HepG2 (cell line): ENCODE measurements around the gene CCDC85C. TPM values are rescaled to one million over a fixed set of nuclear protein-coding genes. Genes with fewer than 3 reads are reported as not detected.

Source experiments
- BCL3 ChIP-seq: sonication (generic); formaldehyde crosslinking; IDR thresholded peaks from 2 replicates; pipeline ENCODE4 v1.5.1; 2020; ENCODE audit warnings: mild to moderate bottlenecking, missing genetic modification reagents, moderate library complexity
- FOSL2 ChIP-seq: sonication (generic); formaldehyde crosslinking; IDR thresholded peaks from 2 replicates; pipeline ENCODE4 v1.4.0; 2020; ENCODE audit warnings: missing genetic modification reagents
- HBP1 ChIP-seq: IDR thresholded peaks from 2 replicates; pipeline ENCODE4 v1.6.1; 2016; ENCODE audit warnings: low read depth, control low read depth
- HNF1A ChIP-seq, 2 experiments: sonication (generic) in 1 of 2; formaldehyde crosslinking in 1 of 2; IDR thresholded peaks; 2 replicates each; pipeline versions ENCODE4 v1.4.0 to v1.6.1; 2016 to 2020; ENCODE audit warnings: borderline replicate concordance in 1 of 2, low read depth in 1 of 2, mild to moderate bottlenecking in 1 of 2, missing genetic modification reagents in 1 of 2
- MIER3 ChIP-seq: IDR thresholded peaks from 2 replicates; pipeline ENCODE4 v1.6.1; 2016; ENCODE audit warnings: missing compliant biosample characterization, borderline replicate concordance
- PLRG1 ChIP-seq: fragments of 450-650 bp; conservative IDR thresholded peaks from 2 replicates; pipeline ENCODE4 v1.6.1; 2016
- PRDM10 ChIP-seq: sonication (generic); formaldehyde crosslinking; IDR thresholded peaks from 2 replicates; pipeline ENCODE4 v1.4.0; 2020; ENCODE audit warnings: low read depth, missing genetic modification reagents
- SMAD3 ChIP-seq: sonication (generic); formaldehyde crosslinking; IDR thresholded peaks from 2 replicates; pipeline ENCODE4 v1.4.0; 2020; ENCODE audit warnings: missing genetic modification reagents
- TEAD3 ChIP-seq: optimal IDR thresholded peaks from 2 replicates; pipeline ENCODE3; 2016; ENCODE audit warnings: borderline replicate concordance
- THAP11 ChIP-seq: IDR thresholded peaks from 2 replicates; pipeline ENCODE4 v1.6.1; 2016; ENCODE audit warnings: missing biosample characterization, missing genetic modification reagents
- ZBTB43 ChIP-seq: sonication (generic); formaldehyde crosslinking; conservative IDR thresholded peaks from 2 replicates; pipeline ENCODE4 v1.4.0; 2020; ENCODE audit warnings: missing genetic modification reagents
- ZFX ChIP-seq: sonication (generic); formaldehyde crosslinking; IDR thresholded peaks from 2 replicates; pipeline ENCODE4 v1.4.0; 2020; ENCODE audit warnings: mild to moderate bottlenecking, low read depth, missing genetic modification reagents, moderate library complexity
- ZMAT3 ChIP-seq: sonication (generic); formaldehyde crosslinking; conservative IDR thresholded peaks from 2 replicates; pipeline ENCODE4 v1.7.0; 2021; ENCODE audit warnings: missing genetic modification reagents
- ZNF740 ChIP-seq: sonication (generic); formaldehyde crosslinking; IDR thresholded peaks from 2 replicates; pipeline ENCODE4 v1.4.0; 2020; ENCODE audit warnings: missing genetic modification reagents
- polyA plus RNA-seq, 8 experiments: library from polyadenylated mRNA; depleted of rRNA in 3 of 8; stranded (reverse) in 7 of 8; unstranded in 1 of 8; fragments of >200 nt; fragmentation: Illumina TruSeq in 4 of 8; extraction: Trizol in 4 of 8; gene quantifications; 2 replicates each; pipeline versions ENCODE4 v1.2.1 to v1.2.3, GENCODE V29; 2011 to 2016; ENCODE audit warnings: low read depth in 4 of 8, missing spikeins in 1 of 8, mixed read lengths in 1 of 8; ENCODE audit not compliant: insufficient read depth in 1 of 8
- total RNA-seq, 5 experiments: library from RNA; depleted of rRNA; stranded (reverse); fragments of >200 nt; fragmentation: Illumina TruSeq; extraction: Trizol; gene quantifications; 2 replicates each; pipeline ENCODE4 v1.2.3, GENCODE V29; 2016; ENCODE audit warnings: low read depth in 1 of 5

Gene CCDC85C
- total and polyA plus RNA-seq, 2 of the 13 experiments (the other 11 are each of a cell fraction or from before 2014, with no cell fraction given): 18.8 to 43.8 TPM

- TF ChIP-seq HBP1 (CRISPR knock-in tag): peak; percentile 20; the same call in 1 of the 2 replicates
- TF ChIP-seq MIER3 (CRISPR knock-in tag): peak; percentile 72; the same call in 1 of the 2 replicates
- peak; percentile 16; the same call in 1 of the 2 replicates for TF ChIP-seq FOSL2 (CRISPR knock-in tag)
- peak; percentile 49; the same call in 1 of the 2 replicates for TF ChIP-seq BCL3 (CRISPR knock-in tag)
- TF ChIP-seq ZMAT3 (CRISPR knock-in tag): 0 out of 2 replicates have a peak, but pooled peaks have one; percentile 50
- 0 out of 2 replicates have a peak, but pooled peaks have one; percentile 32 for TF ChIP-seq SMAD3 (CRISPR knock-in tag)
- TF ChIP-seq ZFX: peak; percentile 89
- peak; percentile 57; the same call in 1 of the 2 replicates for TF ChIP-seq PRDM10
- TF ChIP-seq ZBTB43 (CRISPR knock-in tag): 0 out of 2 replicates have a peak, but pooled peaks have one; percentile 28
- peak; percentile 72 for TF ChIP-seq THAP11 (CRISPR knock-in tag)
- peak; percentile 82 for TF ChIP-seq TEAD3 (CRISPR knock-in tag)
- no peak for TF ChIP-seq ZNF740 (CRISPR knock-in tag)
- TF ChIP-seq HNF1A (IDR thresholded peaks at IDR 0.05; ENCODE audit: low read depth): no peak; the same call in 1 of the 2 replicates
- peak; percentile 65; the same call in 1 of the 2 replicates for TF ChIP-seq HNF1A (CRISPR knock-in tag; IDR thresholded peaks at IDR 0.05; ENCODE audit: borderline replicate concordance)
- no peak for TF ChIP-seq PLRG1
Measured at GRCh38 chr14:99566390-99567354, 37.3 kb downstream of the CCDC85C start (continued).
